Muscle of leg (tissue), 11 donors: Measurements from ENCODE around the gene MBOAT1. TPM values are rescaled to one million over a fixed set of nuclear protein-coding genes. Genes with fewer than 3 reads are reported as not detected.

Experiments
- DNase-seq: peaks from one replicate; pipeline ENCODE4 v3.0.0; 2013
- H3K27ac ChIP-seq: one replicate; pipeline ENCODE4 v1.5.1; 2013; ENCODE audit warnings: mild to moderate bottlenecking, low read length, control low read depth
- H3K27me3 ChIP-seq: one replicate; pipeline ENCODE4 v1.6.1; 2013; ENCODE audit warnings: low read length; ENCODE audit not compliant: control insufficient read depth, insufficient read depth
- H3K36me3 ChIP-seq: one replicate; pipeline ENCODE4 v1.6.1; 2013; ENCODE audit warnings: low read length; ENCODE audit not compliant: control insufficient read depth, insufficient read depth
- H3K4me1 ChIP-seq: one replicate; pipeline ENCODE4 v1.6.1; 2013; ENCODE audit warnings: low read length; ENCODE audit not compliant: control insufficient read depth, insufficient read depth
- H3K4me3 ChIP-seq: one replicate; pipeline ENCODE4 v1.5.1; 2013; ENCODE audit warnings: low read length, control low read depth
- H3K9me3 ChIP-seq: replicated peaks from 2 replicates; pipeline ENCODE4 v1.6.1; 2013; ENCODE audit warnings: low read depth, low read length; ENCODE audit not compliant: control insufficient read depth
- WGBS: methylation state at CpG from one replicate; pipeline ENCODE4 v1.1.5; 2013; ENCODE audit warnings: missing lambda C conversion rate; ENCODE audit not compliant: insufficient coverage; 5-methylcytosine and 5-hydroxymethylcytosine counted together
- polyA plus RNA-seq, 8 donors: library from polyadenylated mRNA; unstranded; fragments of 120-200 nt; gene quantifications; one replicate each; pipeline versions ENCODE4 v1.2.1 to v1.2.3, GENCODE V29; 2013; ENCODE audit warnings: inconsistent platforms in 1 of 8, low replicate concordance in 1 of 8; ENCODE audit not compliant: insufficient read length in 8 of 8, insufficient read depth in 1 of 8
- total RNA-seq: library from RNA; stranded (reverse); fragments of 120-200 nt; gene quantifications from one replicate; pipeline ENCODE4 v1.2.4, GENCODE V29; 2013

MBOAT1 gene
- total and polyA plus RNA-seq, 9 donors, result 3.5 to 6.1 (median 4.5) TPM

- Histone ChIP-seq H3K4me3 (no peak overlapping the region), H3K9me3 (no peaks in the 10 kb centered on the region), H3K4me1 (no peaks in the 10 kb centered on the region), H3K27me3 (no peaks in the 10 kb centered on the region), H3K36me3 (no peaks in the 10 kb centered on the region), H3K27ac (no peak overlapping the region)
- 93% methylated on average over 6 of the region's 13 CpGs for WGBS
- DNase-seq, result peak; percentile 29
Observed at GRCh38 chr6:20173833-20174792, 38.2 kb downstream of the MBOAT1 start.

- H3K9me3 ChIP-seq, result no peaks in the 10 kb centered on the region
- H3K4me1 ChIP-seq, result no peaks in the 10 kb centered on the region
- no peaks in the 10 kb centered on the region for H3K36me3 ChIP-seq
- no peak for DNase-seq
- H3K27ac ChIP-seq, result no peak overlapping the region
- H3K4me3 ChIP-seq, result no peak overlapping the region
- H3K27me3 ChIP-seq, result no peaks in the 10 kb centered on the region
- no CpG with 5 or more reads among the region's 3 CpGs for WGBS
Observed at GRCh38 chr6:20172842-20173456, 39.3 kb downstream of the MBOAT1 start.

GRCh38 chr6:20170455-20171148 lies 41.7 kb downstream of the MBOAT1 start:
- H3K4me3 ChIP-seq, result no peak overlapping the region
- no peak for DNase-seq
- H3K9me3 ChIP-seq, result no peaks in the 10 kb centered on the region
- no peaks in the 10 kb centered on the region for H3K27me3 ChIP-seq
- WGBS, result 78% methylated on average over 1 of the region's 4 CpGs
- H3K27ac ChIP-seq, result no peak overlapping the region
- H3K4me1 ChIP-seq, result no peaks in the 10 kb centered on the region
- no peaks in the 10 kb centered on the region for H3K36me3 ChIP-seq

- peak; percentile 6 for DNase-seq
- Histone ChIP-seq H3K4me3 (no peak overlapping the region), H3K27me3 (no peaks in the 10 kb centered on the region), H3K9me3 (no peaks in the 10 kb centered on the region), H3K36me3 (no peaks in the 10 kb centered on the region), H3K27ac (no peak overlapping the region), H3K4me1 (no peaks in the 10 kb centered on the region)
- WGBS, result 53% methylated on average over 2 of the region's 2 CpGs
Observed at GRCh38 chr6:20169786-20170185, 42.5 kb downstream of the MBOAT1 start.

- H3K27me3 ChIP-seq, result no peaks in the 10 kb centered on the region
- H3K27ac ChIP-seq, result no peak overlapping the region
- H3K4me1 ChIP-seq, result no peaks in the 10 kb centered on the region
- H3K9me3 ChIP-seq, result no peaks in the 10 kb centered on the region
- no peak overlapping the region for H3K4me3 ChIP-seq
- no CpG with 5 or more reads among the region's 2 CpGs for WGBS
- no peaks in the 10 kb centered on the region for H3K36me3 ChIP-seq
- DNase-seq, result peak; percentile 42
Observed at GRCh38 chr6:20169119-20169557, 43.1 kb downstream of the MBOAT1 start.

- H3K4me3 ChIP-seq, result no peak overlapping the region
- DNase-seq, result no peak
- WGBS, result no CpG with 5 or more reads among the region's 2 CpGs
- no peak overlapping the region for H3K27ac ChIP-seq
- H3K36me3 ChIP-seq, result no peaks in the 10 kb centered on the region
- H3K4me1 ChIP-seq, result no peaks in the 10 kb centered on the region
- H3K27me3 ChIP-seq, result no peaks in the 10 kb centered on the region
- H3K9me3 ChIP-seq, result no peaks in the 10 kb centered on the region
Observed at GRCh38 chr6:20168690-20169089, 43.6 kb downstream of the MBOAT1 start.

- H3K36me3 ChIP-seq, result no peaks in the 10 kb centered on the region
- WGBS, result no CpG with 5 or more reads among the region's 2 CpGs
- H3K27ac ChIP-seq, result no peak overlapping the region
Observed at GRCh38 chr6:20167601-20168000, 44.7 kb downstream of the MBOAT1 start.

GRCh38 chr6:20166210-20166609 lies 46.1 kb downstream of the MBOAT1 start:
- no peak for DNase-seq
- Histone ChIP-seq H3K27me3 (no peaks in the 10 kb centered on the region), H3K4me1 (no peaks in the 10 kb centered on the region), H3K36me3 (no peaks in the 10 kb centered on the region), H3K4me3 (no peak overlapping the region), H3K27ac (no peak overlapping the region), H3K9me3 (no peaks in the 10 kb centered on the region)
- no CpG with 5 or more reads among the region's 2 CpGs for WGBS

More at GRCh38 chr6:20167601-20168000, 44.7 kb downstream of the MBOAT1 start:
- no peak for DNase-seq
- no peaks in the 10 kb centered on the region for H3K4me1 ChIP-seq
- no peaks in the 10 kb centered on the region for H3K27me3 ChIP-seq
- H3K9me3 ChIP-seq, result no peaks in the 10 kb centered on the region
- no peak overlapping the region for H3K4me3 ChIP-seq

GRCh38 chr6:20162515-20162914 lies 49.8 kb downstream of the MBOAT1 start:
- no peak for DNase-seq
- Histone ChIP-seq H3K4me1 (no peaks in the 10 kb centered on the region), H3K4me3 (no peak overlapping the region), H3K27ac (no peak overlapping the region), H3K9me3 (no peaks in the 10 kb centered on the region), H3K36me3 (no peaks in the 10 kb centered on the region), H3K27me3 (no peaks in the 10 kb centered on the region)
- 60% methylated on average over 2 of the region's 2 CpGs for WGBS
